ENCODE results near the gene ADAM22. TPM values are rescaled to one million over a fixed set of nuclear protein-coding genes. Genes with fewer than 3 reads are reported as not detected.
"Not testable (repeated sequence)": the region's sequence is repeated elsewhere in the genome, so short reads cannot be mapped to it uniquely, and the experiment has no call there.

The ADAM22 gene
- polyA plus RNA-seq (ENCODE audit: insufficient read length in 12 of 12) = 10 to 100 TPM in 10 of 12 donors, 1 to 10 TPM in 1, not detected in 1; 7.9 to 31.6 (median 14.6) TPM
- long read RNA-seq, donor 1, partial matches to known transcripts = 5 of 5 reads
- long read RNA-seq, donor 1, other reads (novel, unspliced or antisense) = 0 of 5 reads
- long read RNA-seq, donor 2, partial matches to known transcripts = 236 of 236 reads
- long read RNA-seq, donor 2, other reads (novel, unspliced or antisense) = 0 of 236 reads
- long read RNA-seq, donor 3 = 0 reads
- long read RNA-seq, donor 4 = 0 reads
- long read RNA-seq, donor 5 = 0 reads
- long read RNA-seq, donor 6, partial matches to known transcripts = 52 of 87 reads
- long read RNA-seq, donor 6, other reads (novel, unspliced or antisense) = 35 of 87 reads
- long read RNA-seq, donor 7, full-length matches to known transcripts = 1 of 1 reads
- long read RNA-seq, donor 7, partial matches to known transcripts = 0 of 1 reads
- long read RNA-seq, donor 7, other reads (novel, unspliced or antisense) = 0 of 1 reads
- long read RNA-seq, donor 8 = 0 reads
- long read RNA-seq, donor 9, full-length matches to known transcripts = 1 of 1 reads
- long read RNA-seq, donor 9, partial matches to known transcripts = 0 of 1 reads
- long read RNA-seq, donor 9, other reads (novel, unspliced or antisense) = 0 of 1 reads
- long read RNA-seq, donor 10 = 0 reads
- long read RNA-seq, donor 11 = 0 reads

- peak; percentile 91 for DNase-seq
These were observed at the start of gene ADAM22 for GRCh38 chr7:87933953-87934698. TSS of gene ADAM22 (plus strand) at chr7:87934251. CDS start at chr7:87934466, 215 bp downstream.

- DNase-seq = no peak
These were observed 49.0 kb upstream of the ADAM22 start for GRCh38 chr7:87885018-87885417.

- DNase-seq = peak; percentile 43
These were observed 47.2 kb upstream of the ADAM22 start for GRCh38 chr7:87886875-87887274.

- no peak for DNase-seq
These were observed 38.7 kb upstream of the ADAM22 start for GRCh38 chr7:87895363-87895762.

- no peak for DNase-seq
These were observed 34.8 kb upstream of the ADAM22 start for GRCh38 chr7:87899255-87899654.

- not testable (repeated sequence) for DNase-seq
These were observed 26.7 kb upstream of the ADAM22 start for GRCh38 chr7:87907136-87907906.

GRCh38 chr7:87908814-87909213 lies 25.2 kb upstream of the ADAM22 start:
- not testable (repeated sequence) for DNase-seq

GRCh38 chr7:87912121-87912520 lies 21.9 kb upstream of the ADAM22 start:
- DNase-seq = no peak

GRCh38 chr7:87918740-87919139 lies 15.3 kb upstream of the ADAM22 start:
- DNase-seq = no peak

- no peak for DNase-seq
These were observed 14.2 kb upstream of the ADAM22 start for GRCh38 chr7:87919875-87920274.

- DNase-seq = no peak
These were observed 13.5 kb upstream of the ADAM22 start for GRCh38 chr7:87920578-87920977.

GRCh38 chr7:87922759-87923395 lies 11.2 kb upstream of the ADAM22 start:
- DNase-seq = not testable (repeated sequence)

- DNase-seq = no peak
These were observed 7.2 kb upstream of the ADAM22 start for GRCh38 chr7:87926581-87927461.

- DNase-seq = no peak
These were observed 472 bp upstream of the ADAM22 start for GRCh38 chr7:87933605-87933952.

- peak; percentile 42 for DNase-seq
These were observed 790 bp downstream of the ADAM22 start for GRCh38 chr7:87934699-87935383.

GRCh38 chr7:87935384-87935706 lies 1.3 kb downstream of the ADAM22 start:
- DNase-seq = peak; percentile 8

GRCh38 chr7:87941138-87941537 lies 7.1 kb downstream of the ADAM22 start:
- DNase-seq = no peak

GRCh38 chr7:87944547-87944946 lies 10.5 kb downstream of the ADAM22 start:
- DNase-seq = no peak

GRCh38 chr7:87945926-87946325 lies 11.9 kb downstream of the ADAM22 start:
- not testable (repeated sequence) for DNase-seq

GRCh38 chr7:87948371-87948770 lies 14.3 kb downstream of the ADAM22 start:
- DNase-seq = no peak
